ENCODE data around the gene CADPS.

The CADPS gene

DNA sequence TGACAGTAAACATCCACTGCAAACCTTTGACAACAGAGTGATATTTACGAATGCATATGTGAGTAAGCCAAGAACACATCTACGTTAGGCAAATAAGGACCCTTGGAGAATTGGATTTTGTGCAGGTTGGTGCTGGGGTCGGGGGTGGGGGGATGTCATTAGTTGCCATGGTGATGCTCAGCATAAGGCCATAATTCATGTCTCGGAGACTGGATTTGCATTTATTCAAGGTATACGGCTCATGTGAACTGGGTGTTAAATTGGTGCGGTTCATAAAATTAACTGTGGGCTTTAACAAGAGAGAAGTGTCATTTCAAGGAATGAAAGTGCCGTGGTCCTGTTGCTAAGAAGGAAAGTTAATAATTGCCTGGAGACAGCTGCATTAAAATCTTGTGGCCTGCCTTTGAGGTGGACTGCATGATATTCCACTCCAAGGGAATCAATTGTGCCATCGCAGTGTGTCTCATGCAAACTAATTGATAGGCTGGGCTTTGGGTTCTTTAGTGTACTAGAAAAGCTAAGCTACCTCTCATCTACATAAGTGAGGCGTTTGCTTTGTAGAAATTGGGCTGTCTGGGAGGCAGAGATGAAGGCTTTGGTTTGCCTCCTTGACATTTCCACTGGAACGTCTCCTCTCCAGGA, 273.0 kb downstream of the CADPS start:
- no peak for DNase-seq (ENCODE audit: extremely low read depth, low read depth)
- TF ChIP-seq, protein P1, sequence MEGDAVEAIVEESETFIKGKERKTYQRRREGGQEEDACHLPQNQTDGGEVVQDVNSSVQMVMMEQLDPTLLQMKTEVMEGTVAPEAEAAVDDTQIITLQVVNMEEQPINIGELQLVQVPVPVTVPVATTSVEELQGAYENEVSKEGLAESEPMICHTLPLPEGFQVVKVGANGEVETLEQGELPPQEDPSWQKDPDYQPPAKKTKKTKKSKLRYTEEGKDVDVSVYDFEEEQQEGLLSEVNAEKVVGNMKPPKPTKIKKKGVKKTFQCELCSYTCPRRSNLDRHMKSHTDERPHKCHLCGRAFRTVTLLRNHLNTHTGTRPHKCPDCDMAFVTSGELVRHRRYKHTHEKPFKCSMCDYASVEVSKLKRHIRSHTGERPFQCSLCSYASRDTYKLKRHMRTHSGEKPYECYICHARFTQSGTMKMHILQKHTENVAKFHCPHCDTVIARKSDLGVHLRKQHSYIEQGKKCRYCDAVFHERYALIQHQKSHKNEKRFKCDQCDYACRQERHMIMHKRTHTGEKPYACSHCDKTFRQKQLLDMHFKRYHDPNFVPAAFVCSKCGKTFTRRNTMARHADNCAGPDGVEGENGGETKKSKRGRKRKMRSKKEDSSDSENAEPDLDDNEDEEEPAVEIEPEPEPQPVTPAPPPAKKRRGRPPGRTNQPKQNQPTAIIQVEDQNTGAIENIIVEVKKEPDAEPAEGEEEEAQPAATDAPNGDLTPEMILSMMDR (IDR thresholded peaks at IDR 0.05; ENCODE audit: low read depth, low read length), result no peak

DNA sequence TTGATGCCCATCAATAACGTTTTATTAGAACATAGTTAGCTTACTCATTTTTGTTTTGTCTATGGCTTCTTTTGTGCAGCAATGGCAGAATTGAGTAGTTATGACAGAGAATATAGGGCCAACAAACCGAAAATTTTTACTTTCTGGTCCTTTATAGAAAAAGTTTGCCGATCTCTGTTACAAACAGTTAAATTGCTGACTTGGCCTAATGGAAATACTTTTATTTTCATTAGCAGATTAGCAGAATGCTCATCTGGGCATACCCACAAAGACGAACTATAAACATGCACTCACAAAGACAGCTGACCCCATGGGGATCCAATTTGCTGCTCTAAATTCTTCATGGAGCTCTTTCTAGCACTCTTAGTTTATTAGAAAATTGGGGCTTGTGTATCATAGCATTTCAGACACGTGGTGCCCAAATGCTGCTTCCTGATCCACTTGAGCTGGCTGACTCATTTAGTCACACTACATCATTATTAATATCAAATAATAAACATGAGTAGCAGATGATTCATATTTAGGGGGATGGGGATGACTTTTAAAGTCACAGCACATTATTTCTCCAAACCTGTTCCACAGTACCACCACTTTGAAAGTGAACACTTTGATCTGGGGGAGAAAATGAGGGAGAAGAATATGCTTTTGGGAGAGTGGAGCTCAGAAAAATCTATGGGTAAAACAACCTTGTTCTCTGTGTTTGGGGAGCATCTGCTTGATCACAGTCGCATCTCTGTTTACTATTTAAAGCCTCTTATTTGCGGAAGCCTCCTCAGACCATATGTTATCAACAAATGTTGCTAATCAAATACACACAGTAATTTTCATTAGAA, 273.8 kb downstream of the CADPS start:
- TF ChIP-seq, protein P1 (IDR thresholded peaks at IDR 0.05; ENCODE audit: low read depth, low read length), result no peak
- peak; percentile 29 for DNase-seq (ENCODE audit: extremely low read depth, low read depth)

DNA sequence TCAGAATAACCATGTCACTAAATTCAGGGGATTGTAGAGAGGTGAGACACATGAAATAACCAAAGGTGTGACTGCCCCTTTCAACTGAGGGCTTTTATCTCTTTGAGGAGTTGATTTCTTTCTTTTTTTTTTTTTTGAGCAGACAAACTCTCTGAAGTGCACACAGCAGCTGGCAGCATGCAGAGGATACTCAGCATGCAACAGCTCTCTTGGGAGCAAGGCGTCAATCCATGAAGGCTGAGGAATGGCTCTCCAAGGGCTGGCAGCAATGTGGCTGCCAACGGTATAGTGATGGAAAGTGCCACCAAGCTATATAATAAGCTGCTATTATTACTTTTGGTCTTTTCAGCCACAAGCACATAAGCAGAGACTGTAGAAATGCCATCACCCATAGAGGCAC, 275.2 kb downstream of the CADPS start:
- DNase-seq (ENCODE audit: extremely low read depth, low read depth), result no peak
- TF ChIP-seq, protein P1 (IDR thresholded peaks at IDR 0.05; ENCODE audit: low read depth, low read length), result no peak

GRCh38 chr3:62597491-62597890, 277.7 kb downstream of the CADPS start:
- TF ChIP-seq, protein P1 (IDR thresholded peaks at IDR 0.05; ENCODE audit: low read depth, low read length), result no peak
- no peak for DNase-seq (ENCODE audit: extremely low read depth, low read depth)

GRCh38 chr3:62592408-62592807, 282.8 kb downstream of the CADPS start:
- no peak for DNase-seq (ENCODE audit: extremely low read depth, low read depth)
- TF ChIP-seq, protein P1 (IDR thresholded peaks at IDR 0.05; ENCODE audit: low read depth, low read length), result no peak

GRCh38 chr3:62589078-62589477, 286.1 kb downstream of the CADPS start:
- DNase-seq (ENCODE audit: extremely low read depth, low read depth), result no peak
- TF ChIP-seq, protein P1 (IDR thresholded peaks at IDR 0.05; ENCODE audit: low read depth, low read length), result no peak; the same call in 1 of the 2 replicates

GRCh38 chr3:62587579-62588031, 287.6 kb downstream of the CADPS start:
- DNase-seq (ENCODE audit: extremely low read depth, low read depth), result peak; percentile 53
- TF ChIP-seq, protein P1 (IDR thresholded peaks at IDR 0.05; ENCODE audit: low read depth, low read length), result no peak
